A549 (cell line): ENCODE measurements around the gene RGS6.

Experiments used
- CTCF ChIP-seq: fragments of >200 bp; sonication (Bioruptor Twin); formaldehyde crosslinking; IDR thresholded peaks from 3 replicates; pipeline ENCODE4 v1.5.1; 2016
- EP300 ChIP-seq, 2 experiments: fragments of >200 bp; sonication (Bioruptor Twin); formaldehyde crosslinking; IDR thresholded peaks; 2 replicates in 1 of 2; 3 replicates in 1 of 2; pipeline ENCODE4 v1.6.1; 2016 to 2017
- MAX ChIP-seq: IDR thresholded peaks from 2 replicates; pipeline ENCODE4 v1.6.1; 2012
- POLR2A ChIP-seq: IDR thresholded peaks from 2 replicates; pipeline ENCODE4 v1.6.1; 2012; ENCODE audit warnings: mild to moderate bottlenecking, low read length
- RAD21 ChIP-seq, 2 experiments: fragments of >200 bp in 1 of 2; sonication (Bioruptor Twin) in 1 of 2; formaldehyde crosslinking in 1 of 2; IDR thresholded peaks in 1 of 2; conservative IDR thresholded peaks in 1 of 2; 2 replicates in 1 of 2; 3 replicates in 1 of 2; pipeline ENCODE4 v1.6.1; 2012 to 2018; ENCODE audit warnings: inconsistent platforms in 1 of 2
- REST ChIP-seq: fragments of 200-600 bp; sonication (generic); IDR thresholded peaks from 2 replicates; pipeline ENCODE4 v1.6.1; 2016; ENCODE audit warnings: antibody characterized with exemption, mild to moderate bottlenecking, moderate library complexity
- RNF2 ChIP-seq: fragments of 200-600 bp; sonication (generic); IDR thresholded peaks from 2 replicates; pipeline ENCODE4 v1.6.1; 2016; ENCODE audit warnings: low read depth, mild to moderate bottlenecking, antibody characterized with exemption, moderate library complexity, borderline replicate concordance
- SMC3 ChIP-seq: fragments of >200 bp; sonication (Bioruptor Twin); formaldehyde crosslinking; IDR thresholded peaks from 3 replicates; pipeline ENCODE4 v1.6.1; 2018; ENCODE audit warnings: inconsistent platforms

- TF ChIP-seq EP300 (IDR thresholded peaks at IDR 0.05) (no peak), CTCF (no peak), REST (no peak), SMC3 (no peak), RNF2 (no peak), MAX (no peak), POLR2A (no peak), RAD21 (conservative IDR thresholded peaks at IDR 0.05 in 1 of 2, IDR thresholded peaks at IDR 0.05 in 1 of 2) (no peak)
Observed at GRCh38 chr14:72023128-72024042, 91.2 kb downstream of the RGS6 start.
